Measurements from ENCODE around the gene DHRS3.

DNA sequence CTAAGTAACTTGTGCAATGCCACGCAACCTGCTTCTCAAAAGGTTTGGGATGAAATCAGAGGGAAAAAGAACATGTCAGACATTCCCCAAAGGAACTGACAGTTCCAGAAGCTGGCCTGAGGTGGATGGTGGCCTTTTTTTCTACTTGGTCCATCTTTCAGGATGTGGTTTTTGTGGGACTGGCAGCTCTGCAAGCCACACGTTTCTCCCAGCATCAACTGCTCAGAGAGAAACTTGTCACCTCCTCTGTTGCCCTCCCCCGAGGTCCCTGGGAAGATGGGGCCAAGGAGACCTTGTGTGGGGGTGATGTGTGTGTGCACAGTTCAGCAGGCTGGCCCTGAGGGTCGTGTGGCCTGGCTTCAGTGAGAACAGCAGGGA, 2.5 kb upstream of the DHRS3 start:
- TF ChIP-seq CTCF (IDR thresholded peaks at IDR 0.05; ENCODE audit: low read depth, low read length): no peak
- TF ChIP-seq EZH2phosphoT487 (IDR thresholded peaks at IDR 0.05; ENCODE audit: low read depth): no peak
